K562 (cell line): Measurements from ENCODE around the gene NUP188. TPM values are rescaled to one million over a fixed set of nuclear protein-coding genes. Genes with fewer than 3 reads are reported as not detected.

Experiments used
- ASH1L ChIP-seq: fragments of 450-650 bp; IDR thresholded peaks from 2 replicates; pipeline ENCODE4 v1.6.1; 2018; ENCODE audit warnings: borderline replicate concordance, mild to moderate bottlenecking, low read depth; ENCODE audit not compliant: partially characterized antibody
- ATF1 ChIP-seq, 2 experiments: fragments of 450-650 bp in 1 of 2; IDR thresholded peaks; 2 replicates each; pipeline ENCODE4 v1.6.1; 2016; ENCODE audit warnings: missing compliant biosample characterization in 1 of 2, missing genetic modification characterization in 1 of 2
- CBFA2T3 ChIP-seq: fragments of 450-650 bp; IDR thresholded peaks from 2 replicates; pipeline ENCODE4 v1.6.1; 2017
- CEBPB ChIP-seq: fragments of 450-650 bp; IDR thresholded peaks from 2 replicates; pipeline ENCODE4 v1.6.1; 2016; ENCODE audit warnings: missing genetic modification characterization, missing compliant biosample characterization
- FOS ChIP-seq: IDR thresholded peaks from 3 replicates; pipeline ENCODE4 v1.6.1; 2011; ENCODE audit not compliant: insufficient read length; ENCODE audit errors: extremely low read depth
- FOXA1 ChIP-seq: fragments of 450-650 bp; IDR thresholded peaks from 2 replicates; pipeline ENCODE4 v1.6.1; 2016; ENCODE audit warnings: mild to moderate bottlenecking, borderline replicate concordance
- NR2C1 ChIP-seq, 2 experiments: fragments of 450-650 bp; IDR thresholded peaks; 2 replicates each; pipeline ENCODE4 v1.6.1; 2017; ENCODE audit warnings: mild to moderate bottlenecking in 2 of 2, antibody characterized with exemption in 1 of 2, inconsistent platforms in 1 of 2, missing compliant biosample characterization in 1 of 2, missing genetic modification characterization in 1 of 2
- NR2F6 ChIP-seq: fragments of 450-650 bp; formaldehyde crosslinking; IDR thresholded peaks from 2 replicates; pipeline ENCODE4 v1.4.0; 2020; ENCODE audit warnings: mild to moderate bottlenecking
- PHF8 ChIP-seq: fragments of 200-600 bp; sonication (generic); IDR thresholded peaks from 2 replicates; pipeline ENCODE4 v1.6.1; 2012; ENCODE audit warnings: mixed run types, mild to moderate bottlenecking, inconsistent platforms, low read length, moderate library complexity, borderline replicate concordance
- PRMT5 ChIP-seq: sonication (generic); formaldehyde crosslinking; IDR thresholded peaks from 2 replicates; pipeline ENCODE4 v1.5.0; 2020; ENCODE audit warnings: missing genetic modification reagents
- RBM22 ChIP-seq: fragments of 200-400 bp; formaldehyde crosslinking; IDR thresholded peaks from 2 replicates; pipeline ENCODE4 v1.6.1; 2018; ENCODE audit warnings: low read length, low read depth; ENCODE audit not compliant: poor library complexity, severe bottlenecking
- TAF7 ChIP-seq: fragments of 450-650 bp; IDR thresholded peaks from 2 replicates; pipeline ENCODE4 v1.6.1; 2016; ENCODE audit warnings: missing genetic modification characterization, missing compliant biosample characterization
- TCF7 ChIP-seq: sonication (generic); IDR thresholded peaks from 2 replicates; pipeline ENCODE4 v1.6.1; 2016; ENCODE audit warnings: antibody characterized with exemption, borderline replicate concordance
- XRCC5 ChIP-seq: fragments of 200-400 bp; formaldehyde crosslinking; IDR thresholded peaks from 2 replicates; pipeline ENCODE4 v1.6.1; 2017; ENCODE audit warnings: low read depth, mild to moderate bottlenecking, low read length
- ZNF121 ChIP-seq: sonication (generic); formaldehyde crosslinking; conservative IDR thresholded peaks from 2 replicates; pipeline ENCODE4 v1.8.0; 2022; ENCODE audit warnings: missing genetic modification reagents
- ZNF184 ChIP-seq: sonication (generic); formaldehyde crosslinking; IDR thresholded peaks from 2 replicates; pipeline ENCODE4 v1.5.0; 2020; ENCODE audit warnings: missing genetic modification reagents
- ZNF24 ChIP-seq: fragments of 450-650 bp; IDR thresholded peaks from 2 replicates; pipeline ENCODE4 v1.6.1; 2016
- ZNF586 ChIP-seq: fragments of 450-650 bp; formaldehyde crosslinking; conservative IDR thresholded peaks from 2 replicates; pipeline ENCODE4 v1.4.0; 2020; ENCODE audit warnings: mild to moderate bottlenecking, moderate library complexity
- polyA plus RNA-seq, 8 experiments: library from polyadenylated mRNA; depleted of rRNA in 4 of 8; stranded (reverse) in 5 of 8; unstranded in 3 of 8; fragments of >200 nt; fragmentation: Nextera tagmentation in 2 of 8; fragmentation: Illumina TruSeq in 1 of 8; extraction: Ambion mirVana in 2 of 8; extraction: Trizol in 1 of 8; gene quantifications; 2 replicates each; pipeline versions ENCODE4 v1.2.1 to v1.2.3, GENCODE V29; 2011 to 2014; ENCODE audit warnings: inconsistent platforms in 1 of 8, missing spikeins in 1 of 8
- total RNA-seq, 7 experiments: library from RNA; depleted of rRNA in 6 of 7; stranded (reverse); fragments of >200 nt in 6 of 7; fragmentation: Illumina TruSeq in 2 of 7; extraction: Trizol in 2 of 7; gene quantifications; 2 replicates each; pipeline versions ENCODE4 v1.2.1 to v1.2.3, GENCODE V29; 2011 to 2021; ENCODE audit warnings: low replicate concordance in 1 of 7
- TF ChIP-seq, protein P1 (sequence below): sonication (generic); formaldehyde crosslinking; IDR thresholded peaks from 2 replicates; pipeline ENCODE4 v1.8.0; 2022; ENCODE audit warnings: mild to moderate bottlenecking, missing genetic modification reagents
- TF ChIP-seq, protein P2 (sequence below): sonication (generic); formaldehyde crosslinking; IDR thresholded peaks from 2 replicates; pipeline ENCODE4 v1.8.1; 2023; ENCODE audit warnings: mild to moderate bottlenecking, missing genetic modification reagents
- TF ChIP-seq, protein P3 (sequence below): fragments of 200-800 bp; sonication (Bioruptor generic); IDR thresholded peaks from 2 replicates; pipeline ENCODE4 v1.6.1; 2017; ENCODE audit warnings: missing genetic modification characterization, missing compliant biosample characterization
- TF ChIP-seq, protein P4 (sequence below): fragments of 250-450 bp; sonication (Bioruptor Pico); IDR thresholded peaks from 2 replicates; pipeline ENCODE4 v1.8.0; 2022; ENCODE audit warnings: inconsistent platforms, mild to moderate bottlenecking, moderate library complexity, borderline replicate concordance
- TF ChIP-seq, protein P5 (sequence below): fragments of 450-650 bp; conservative IDR thresholded peaks from 2 replicates; pipeline ENCODE4 v1.6.1; 2016; ENCODE audit warnings: missing genetic modification characterization, low read depth, mild to moderate bottlenecking, missing compliant biosample characterization, moderate library complexity

The NUP188 gene
- total and polyA plus RNA-seq, 9 of the 15 experiments (the other 6 are each of a cell fraction or from before 2014, with no cell fraction given) = 11.7 to 135 (median 70.6) TPM

DNA sequence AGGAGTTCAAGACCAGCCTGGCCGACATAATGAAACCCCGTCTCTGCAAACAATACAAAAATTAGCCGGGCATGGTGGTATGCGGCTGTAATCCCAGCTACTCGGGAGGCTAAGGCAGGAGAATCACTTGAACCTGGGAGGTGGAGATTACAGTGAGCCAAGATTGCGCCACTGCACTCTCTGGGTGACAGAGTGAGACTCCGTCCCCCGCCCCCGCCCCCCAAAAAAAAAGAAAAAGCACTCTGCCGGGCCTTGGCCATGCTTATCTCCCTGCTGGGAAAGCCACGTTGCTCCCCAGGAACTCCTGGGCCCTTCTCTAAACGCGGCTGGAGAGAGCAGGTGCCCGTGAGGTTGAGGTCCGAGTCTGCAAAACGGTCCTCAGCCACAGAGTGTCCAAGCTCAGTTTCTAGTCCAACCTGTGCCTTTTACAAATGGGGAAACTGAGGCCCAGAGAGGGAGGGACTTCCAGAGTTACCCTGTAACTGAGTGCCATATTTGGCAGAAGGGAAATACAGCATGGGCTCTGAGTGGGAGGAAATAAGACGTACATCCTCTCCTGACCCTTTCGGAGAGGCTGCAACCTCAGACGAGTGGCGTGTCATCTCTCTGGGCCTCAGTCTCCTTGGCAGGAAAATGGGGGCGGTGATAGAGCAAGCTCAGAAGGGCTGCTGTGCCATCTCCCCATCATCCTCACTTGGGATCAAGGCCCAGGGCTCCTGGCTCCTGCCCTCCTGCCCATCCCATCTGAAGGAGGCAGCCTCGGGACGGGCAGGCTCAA is 33.3 kb upstream of the NUP188 start (continued):
- TF ChIP-seq, protein P1, sequence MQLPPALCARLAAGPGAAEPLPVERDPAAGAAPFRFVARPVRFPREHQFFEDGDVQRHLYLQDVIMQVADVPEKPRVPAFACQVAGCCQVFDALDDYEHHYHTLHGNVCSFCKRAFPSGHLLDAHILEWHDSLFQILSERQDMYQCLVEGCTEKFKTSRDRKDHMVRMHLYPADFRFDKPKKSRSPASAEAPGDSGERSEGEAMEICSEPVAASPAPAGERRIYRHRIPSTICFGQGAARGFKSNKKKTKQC (CRISPR knock-in tag) = no peak
- no peak for TF ChIP-seq ZNF24
- no peak for TF ChIP-seq ZNF184 (CRISPR knock-in tag)
- no peak for TF ChIP-seq XRCC5
- no peak for TF ChIP-seq ATF1 (CRISPR knock-in tag; IDR thresholded peaks at IDR 0.05)
- TF ChIP-seq ATF1 (tag; IDR thresholded peaks at IDR 0.05) = 0 out of 2 replicates have a peak, but pooled peaks have one; percentile 24
- TF ChIP-seq FOXA1 = no peak
- no peak for TF ChIP-seq RBM22
- TF ChIP-seq, protein P2, sequence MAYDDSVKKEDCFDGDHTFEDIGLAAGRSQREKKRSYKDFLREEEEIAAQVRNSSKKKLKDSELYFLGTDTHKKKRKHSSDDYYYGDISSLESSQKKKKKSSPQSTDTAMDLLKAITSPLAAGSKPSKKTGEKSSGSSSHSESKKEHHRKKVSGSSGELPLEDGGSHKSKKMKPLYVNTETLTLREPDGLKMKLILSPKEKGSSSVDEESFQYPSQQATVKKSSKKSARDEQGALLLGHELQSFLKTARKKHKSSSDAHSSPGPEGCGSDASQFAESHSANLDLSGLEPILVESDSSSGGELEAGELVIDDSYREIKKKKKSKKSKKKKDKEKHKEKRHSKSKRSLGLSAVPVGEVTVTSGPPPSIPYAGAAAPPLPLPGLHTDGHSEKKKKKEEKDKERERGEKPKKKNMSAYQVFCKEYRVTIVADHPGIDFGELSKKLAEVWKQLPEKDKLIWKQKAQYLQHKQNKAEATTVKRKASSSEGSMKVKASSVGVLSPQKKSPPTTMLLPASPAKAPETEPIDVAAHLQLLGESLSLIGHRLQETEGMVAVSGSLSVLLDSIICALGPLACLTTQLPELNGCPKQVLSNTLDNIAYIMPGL (CRISPR knock-in tag) = no peak
- peak; percentile 95 for TF ChIP-seq CEBPB (tag)
- TF ChIP-seq TAF7 (tag) = no peak
- TF ChIP-seq NR2C1 (IDR thresholded peaks at IDR 0.05) = 0 out of 2 replicates have a peak, but pooled peaks have one; percentile 10
- no peak for TF ChIP-seq NR2C1 (tag; IDR thresholded peaks at IDR 0.05)
- no peak for TF ChIP-seq PRMT5 (CRISPR knock-in tag)
- TF ChIP-seq FOS = no peak
- no peak for TF ChIP-seq PHF8
- no peak for TF ChIP-seq ZNF121
- TF ChIP-seq ZNF586 (CRISPR knock-in tag) = no peak
- TF ChIP-seq ASH1L = no peak
- TF ChIP-seq, protein P3, sequence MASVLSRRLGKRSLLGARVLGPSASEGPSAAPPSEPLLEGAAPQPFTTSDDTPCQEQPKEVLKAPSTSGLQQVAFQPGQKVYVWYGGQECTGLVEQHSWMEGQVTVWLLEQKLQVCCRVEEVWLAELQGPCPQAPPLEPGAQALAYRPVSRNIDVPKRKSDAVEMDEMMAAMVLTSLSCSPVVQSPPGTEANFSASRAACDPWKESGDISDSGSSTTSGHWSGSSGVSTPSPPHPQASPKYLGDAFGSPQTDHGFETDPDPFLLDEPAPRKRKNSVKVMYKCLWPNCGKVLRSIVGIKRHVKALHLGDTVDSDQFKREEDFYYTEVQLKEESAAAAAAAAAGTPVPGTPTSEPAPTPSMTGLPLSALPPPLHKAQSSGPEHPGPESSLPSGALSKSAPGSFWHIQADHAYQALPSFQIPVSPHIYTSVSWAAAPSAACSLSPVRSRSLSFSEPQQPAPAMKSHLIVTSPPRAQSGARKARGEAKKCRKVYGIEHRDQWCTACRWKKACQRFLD = no peak
- TF ChIP-seq, protein P4, sequence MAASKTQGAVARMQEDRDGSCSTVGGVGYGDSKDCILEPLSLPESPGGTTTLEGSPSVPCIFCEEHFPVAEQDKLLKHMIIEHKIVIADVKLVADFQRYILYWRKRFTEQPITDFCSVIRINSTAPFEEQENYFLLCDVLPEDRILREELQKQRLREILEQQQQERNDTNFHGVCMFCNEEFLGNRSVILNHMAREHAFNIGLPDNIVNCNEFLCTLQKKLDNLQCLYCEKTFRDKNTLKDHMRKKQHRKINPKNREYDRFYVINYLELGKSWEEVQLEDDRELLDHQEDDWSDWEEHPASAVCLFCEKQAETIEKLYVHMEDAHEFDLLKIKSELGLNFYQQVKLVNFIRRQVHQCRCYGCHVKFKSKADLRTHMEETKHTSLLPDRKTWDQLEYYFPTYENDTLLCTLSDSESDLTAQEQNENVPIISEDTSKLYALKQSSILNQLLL (CRISPR knock-in tag) = no peak
- no peak for TF ChIP-seq TCF7
- TF ChIP-seq CBFA2T3 = peak; percentile 70
- TF ChIP-seq, protein P5, sequence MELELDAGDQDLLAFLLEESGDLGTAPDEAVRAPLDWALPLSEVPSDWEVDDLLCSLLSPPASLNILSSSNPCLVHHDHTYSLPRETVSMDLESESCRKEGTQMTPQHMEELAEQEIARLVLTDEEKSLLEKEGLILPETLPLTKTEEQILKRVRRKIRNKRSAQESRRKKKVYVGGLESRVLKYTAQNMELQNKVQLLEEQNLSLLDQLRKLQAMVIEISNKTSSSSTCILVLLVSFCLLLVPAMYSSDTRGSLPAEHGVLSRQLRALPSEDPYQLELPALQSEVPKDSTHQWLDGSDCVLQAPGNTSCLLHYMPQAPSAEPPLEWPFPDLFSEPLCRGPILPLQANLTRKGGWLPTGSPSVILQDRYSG (tag) = no peak
- no peak for TF ChIP-seq NR2F6 (CRISPR knock-in tag)
